Skeletal muscle tissue (tissue), 4 donors: Measurements from ENCODE around the gene KIAA0232. TPM values are rescaled to one million over a fixed set of nuclear protein-coding genes. Genes with fewer than 3 reads are reported as not detected.
A peak's percentile ranks its signal among the peaks of the same experiment; 100 is the strongest.

Source experiments
- H3K27ac ChIP-seq: one replicate; pipeline ENCODE4 v1.7.0; 2013; ENCODE audit warnings: mild to moderate bottlenecking, low read depth, low read length, inconsistent platforms
- H3K27me3 ChIP-seq, 3 donors: one replicate each; pipeline ENCODE4 v1.7.0; 2013; ENCODE audit warnings: low read length in 3 of 3; ENCODE audit not compliant: control insufficient read depth in 3 of 3, insufficient read depth in 3 of 3
- H3K36me3 ChIP-seq, 3 donors: one replicate each; pipeline ENCODE4 v1.7.0; 2013; ENCODE audit warnings: low read length in 3 of 3; ENCODE audit not compliant: control insufficient read depth in 3 of 3, insufficient read depth in 3 of 3
- H3K4me1 ChIP-seq, 3 donors: one replicate each; pipeline ENCODE4 v1.7.0; 2013; ENCODE audit warnings: low read length in 3 of 3, mild to moderate bottlenecking in 3 of 3; ENCODE audit not compliant: control insufficient read depth in 3 of 3, insufficient read depth in 3 of 3
- H3K4me3 ChIP-seq, 3 donors: one replicate each; pipeline ENCODE4 v1.7.0; 2013; ENCODE audit warnings: low read length in 3 of 3
- H3K9ac ChIP-seq, 3 donors: one replicate each; pipeline ENCODE4 v1.7.0; 2013; ENCODE audit warnings: low read length in 3 of 3, mild to moderate bottlenecking in 3 of 3, moderate library complexity in 2 of 3, low read depth in 1 of 3
- H3K9me3 ChIP-seq, 3 donors: one replicate each; pipeline ENCODE4 v1.7.0; 2013; ENCODE audit warnings: low read length in 3 of 3; ENCODE audit not compliant: control insufficient read depth in 3 of 3
- total RNA-seq: library from RNA; depleted of rRNA; stranded (reverse); fragments of >200 nt; gene quantifications from one replicate; pipeline ENCODE4 v1.2.3, GENCODE V29; 2014
- donor health status: Osteomylitis.

Gene KIAA0232
- total RNA-seq, 1 donor from 2014 or later, result 12.5 TPM

GRCh38 chr4:6839579-6839978 lies 57.1 kb downstream of the KIAA0232 start:
- Histone ChIP-seq H3K36me3 (peaks cover 0 to 3% (median 0%) of the 10 kb centered on the region in 3 donors), H3K27me3 (no peaks in the 10 kb centered on the region), H3K9me3 (no peaks in the 10 kb centered on the region), H3K27ac (peak overlapping the region; percentile 67), H3K4me1 (peaks cover 15 to 22% (median 22%) of the 10 kb centered on the region in 3 donors), H3K4me3 (no peak overlapping the region), H3K9ac (peak overlapping the region; percentile 2 to 45 (median 34))

DNA sequence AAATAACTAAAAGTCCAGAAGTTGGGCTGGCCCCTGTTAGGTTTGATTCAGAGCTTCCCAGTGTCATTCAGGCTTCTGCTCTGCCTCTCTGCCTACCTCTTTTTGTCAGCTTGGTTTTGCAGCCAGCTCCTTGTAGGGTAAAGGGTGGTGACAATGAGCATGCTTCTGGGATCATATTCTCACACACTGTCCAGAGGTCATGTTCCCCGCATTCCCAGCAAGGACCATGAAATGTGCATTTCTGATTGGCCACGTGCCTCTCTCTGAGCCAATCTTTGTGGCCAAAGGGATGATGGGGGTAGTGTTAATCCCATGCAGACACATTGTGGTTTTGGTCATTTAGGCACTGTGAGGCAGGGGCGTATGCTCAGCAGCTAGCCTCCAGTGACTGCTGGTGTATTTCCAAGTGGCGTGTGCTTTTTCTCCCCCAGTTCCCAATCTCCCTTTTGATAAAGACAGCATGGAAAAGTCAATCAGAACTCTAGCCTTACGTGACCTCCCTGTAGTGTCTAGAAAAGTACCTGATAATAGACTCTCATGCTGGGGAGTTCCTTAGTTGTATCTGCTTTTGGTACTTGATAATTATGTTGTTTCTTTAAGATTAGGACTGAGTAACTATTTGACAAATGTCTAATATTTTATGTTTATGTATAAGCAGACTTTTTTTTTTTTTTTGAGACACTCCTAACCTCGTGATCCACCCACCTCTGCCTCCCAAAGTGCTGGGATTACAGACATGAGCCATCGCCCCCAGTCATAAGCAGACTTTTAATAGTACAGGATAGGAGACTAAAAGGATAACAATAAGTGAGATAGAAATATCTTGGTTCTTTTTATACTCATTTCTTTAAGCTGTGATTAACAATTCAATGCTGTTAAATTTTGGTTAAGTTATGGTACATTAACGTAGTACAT lies 57.8 kb downstream of the KIAA0232 start:
- Histone ChIP-seq H3K4me1 (peaks cover 15 to 25% (median 18%) of the 10 kb centered on the region in 3 donors), H3K4me3 (peak overlapping the region in 1 of 3 donors; percentile 29), H3K27ac (peak overlapping the region; percentile 67)

GRCh38 chr4:6845027-6845426 lies 62.5 kb downstream of the KIAA0232 start:
- peaks cover 0 to 5% (median 4%) of the 10 kb centered on the region in 3 donors for H3K36me3 ChIP-seq
- no peak overlapping the region for H3K27ac ChIP-seq
- H3K9ac ChIP-seq, result no peak overlapping the region
- no peaks in the 10 kb centered on the region for H3K27me3 ChIP-seq
- no peak overlapping the region for H3K4me3 ChIP-seq
- peaks cover 8 to 30% (median 20%) of the 10 kb centered on the region in 3 donors for H3K4me1 ChIP-seq
- H3K9me3 ChIP-seq, result no peaks in the 10 kb centered on the region

More for the DNA sequence above, 57.8 kb downstream of the KIAA0232 start:
- peaks cover 0 to 4% (median 0%) of the 10 kb centered on the region in 3 donors for H3K36me3 ChIP-seq
- H3K9ac ChIP-seq, result peak overlapping the region; percentile 2 to 45 (median 34)
- no peaks in the 10 kb centered on the region for H3K27me3 ChIP-seq
- H3K9me3 ChIP-seq, result no peaks in the 10 kb centered on the region

- Histone ChIP-seq H3K9ac (no peak overlapping the region), H3K27ac (no peak overlapping the region), H3K27me3 (no peaks in the 10 kb centered on the region), H3K4me3 (no peak overlapping the region), H3K4me1 (peaks cover 3 to 25% (median 15%) of the 10 kb centered on the region in 3 donors), H3K9me3 (no peaks in the 10 kb centered on the region), H3K36me3 (peaks cover 0 to 5% (median 4%) of the 10 kb centered on the region in 3 donors)
Measured at GRCh38 chr4:6845574-6845973, 63.0 kb downstream of the KIAA0232 start.

- Histone ChIP-seq H3K27me3 (no peaks in the 10 kb centered on the region), H3K9ac (no peak overlapping the region), H3K9me3 (no peaks in the 10 kb centered on the region), H3K36me3 (peaks cover 0 to 6% (median 5%) of the 10 kb centered on the region in 3 donors), H3K4me3 (no peak overlapping the region), H3K27ac (no peak overlapping the region), H3K4me1 (peaks cover 2 to 25% (median 15%) of the 10 kb centered on the region in 3 donors)
Measured at GRCh38 chr4:6847178-6847577, 64.7 kb downstream of the KIAA0232 start.

DNA sequence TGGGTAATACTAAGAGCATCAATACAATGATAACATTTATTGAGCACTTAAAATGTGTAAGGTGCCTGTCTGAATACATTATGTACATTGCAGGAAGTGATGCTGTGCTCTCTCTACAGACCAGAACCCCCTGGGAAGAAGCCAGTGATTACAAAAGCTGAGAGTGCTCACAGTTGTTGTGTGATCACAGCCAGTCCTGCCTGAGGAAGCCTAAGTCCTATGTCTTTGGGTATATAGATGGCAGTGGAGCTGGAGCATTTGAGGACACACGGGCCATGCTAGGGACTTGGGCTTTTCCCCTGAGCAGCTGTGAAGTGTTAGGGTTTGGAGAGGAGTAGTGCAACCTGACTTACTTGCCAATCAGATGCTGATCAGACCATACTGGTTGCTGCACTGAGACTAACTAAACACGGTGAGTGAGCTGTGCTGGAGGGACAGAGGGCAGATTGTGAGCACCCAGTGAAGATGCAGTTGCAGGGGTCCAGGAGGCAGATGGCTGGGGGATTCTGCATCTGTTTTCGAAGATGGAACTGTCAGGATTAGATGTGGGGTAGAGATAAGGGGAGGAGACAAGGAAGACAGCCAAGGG lies 66.3 kb downstream of the KIAA0232 start:
- H3K27ac ChIP-seq, result no peak overlapping the region
- H3K9ac ChIP-seq, result peak overlapping the region in 1 of 3 donors; percentile 52
- peaks cover 5 to 10% (median 5%) of the 10 kb centered on the region in 3 donors for H3K36me3 ChIP-seq
- H3K4me1 ChIP-seq, result peaks cover 2 to 25% (median 15%) of the 10 kb centered on the region in 3 donors
- H3K9me3 ChIP-seq, result peaks cover 0 to 6% (median 3%) of the 10 kb centered on the region in 3 donors
- H3K27me3 ChIP-seq, result no peaks in the 10 kb centered on the region
- H3K4me3 ChIP-seq, result no peak overlapping the region

- Histone ChIP-seq H3K27me3 (no peaks in the 10 kb centered on the region), H3K4me3 (no peak overlapping the region), H3K27ac (no peak overlapping the region), H3K9ac (no peak overlapping the region), H3K4me1 (peaks cover 2 to 27% (median 15%) of the 10 kb centered on the region in 3 donors), H3K9me3 (peaks cover 0 to 6% (median 3%) of the 10 kb centered on the region in 3 donors), H3K36me3 (peaks cover 5 to 10% (median 5%) of the 10 kb centered on the region in 3 donors)
Measured at GRCh38 chr4:6849691-6850090, 67.2 kb downstream of the KIAA0232 start.

DNA sequence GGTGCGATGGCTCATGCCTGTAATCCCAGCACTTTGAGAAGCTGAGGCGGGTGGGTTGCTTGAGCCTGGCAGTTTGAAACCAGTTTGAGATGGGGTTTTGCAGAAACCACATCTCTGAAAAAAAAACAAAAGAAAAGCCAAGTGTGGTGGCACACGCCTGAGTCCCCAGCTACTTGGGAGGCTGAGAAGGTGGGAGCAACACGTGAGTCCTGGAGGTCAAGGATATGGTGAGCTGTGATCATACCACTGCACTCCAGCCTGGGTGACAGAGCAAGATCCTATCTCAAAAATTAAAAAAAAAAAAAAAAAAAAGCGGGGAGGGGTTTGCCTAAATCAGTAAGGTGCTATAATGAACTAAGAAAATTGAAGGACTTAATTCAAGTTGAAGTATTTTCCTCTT lies 68.9 kb downstream of the KIAA0232 start:
- Histone ChIP-seq H3K4me1 (peaks cover 0 to 14% (median 12%) of the 10 kb centered on the region in 3 donors), H3K4me3 (no peak overlapping the region), H3K27me3 (no peaks in the 10 kb centered on the region), H3K36me3 (peaks cover 5 to 8% (median 5%) of the 10 kb centered on the region in 3 donors), H3K27ac (no peak overlapping the region), H3K9me3 (peaks cover 0 to 6% (median 3%) of the 10 kb centered on the region in 3 donors), H3K9ac (no peak overlapping the region)

GRCh38 chr4:6851962-6852361 lies 69.4 kb downstream of the KIAA0232 start:
- Histone ChIP-seq H3K36me3 (peaks cover 5 to 8% (median 5%) of the 10 kb centered on the region in 3 donors), H3K4me3 (no peak overlapping the region), H3K27me3 (no peaks in the 10 kb centered on the region), H3K9me3 (peaks cover 0 to 6% (median 3%) of the 10 kb centered on the region in 3 donors), H3K27ac (no peak overlapping the region), H3K9ac (no peak overlapping the region), H3K4me1 (peaks cover under 1 to 12% (median 11%) of the 10 kb centered on the region in 3 donors)
